HG03060 (cell line): ENCODE data around the gene DHX32.
"Not testable (repeated sequence)": the region's sequence is repeated elsewhere in the genome, so short reads cannot be mapped to it uniquely, and the experiment has no call there.

ENCODE experiments used
- ATAC-seq: cut with Tn5 transposase; IDR thresholded peaks from one replicate; pipeline ENCODE4 v1.9.1; 2021; ENCODE audit warnings: low read depth, moderate number of reproducible peaks; ENCODE audit not compliant: unreplicated experiment

Gene DHX32

DNA sequence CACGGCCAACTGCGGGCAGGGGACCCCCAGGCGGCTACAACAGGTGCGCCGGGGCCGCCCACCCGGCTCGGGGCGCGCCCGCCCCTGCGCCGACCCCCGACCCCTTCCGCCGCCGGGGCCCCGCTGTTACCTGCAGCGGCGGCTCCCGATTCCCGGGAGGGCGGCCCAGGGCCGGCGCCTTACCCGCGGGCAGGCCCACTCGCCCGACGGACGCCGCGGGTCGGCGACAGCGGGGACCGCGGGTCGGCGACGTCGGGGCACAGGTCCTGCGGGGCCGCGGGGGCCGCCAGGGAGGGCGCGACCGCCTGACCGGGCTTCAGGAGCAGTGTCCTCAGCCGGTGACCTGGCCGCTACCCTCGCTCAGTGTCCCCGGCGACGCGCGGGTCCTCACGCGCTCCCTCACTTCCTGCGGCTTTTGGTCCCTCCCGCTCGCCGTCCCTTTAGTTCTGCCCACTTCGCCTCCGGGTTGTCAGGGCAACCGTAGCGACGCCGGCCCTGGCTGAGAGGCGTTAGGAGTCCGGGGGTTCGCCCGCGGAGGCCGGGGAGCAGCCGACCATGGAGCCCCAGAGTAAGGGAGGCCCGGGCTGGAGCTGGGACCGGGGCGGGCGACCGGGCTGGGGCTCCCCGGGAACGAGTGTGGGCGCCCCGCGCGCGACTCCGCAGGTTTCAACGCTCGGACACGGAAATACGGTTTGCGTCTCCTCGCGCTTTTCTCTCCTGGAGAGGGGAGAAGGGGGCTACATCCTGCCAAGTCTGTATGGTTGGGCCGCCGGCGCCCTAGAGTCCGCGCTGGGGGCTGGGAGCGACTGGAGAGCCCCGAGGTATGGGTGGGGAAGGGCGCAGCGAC lies 15.2 kb upstream of the DHX32 start, which contains the start of gene FANK1:
Gene FANK1 (plus strand): TSS at position 477 of the 847 bp plus-strand sequence. CDS start 79 bp downstream, at position 556.
- ATAC-seq: peak; percentile 48

GRCh38 chr10:125895130-125896087 lies 14.3 kb upstream of the DHX32 start:
- peak; percentile 48 for ATAC-seq

- ATAC-seq: not testable (repeated sequence)
Measured at GRCh38 chr10:125894176-125894575, 13.1 kb upstream of the DHX32 start.

GRCh38 chr10:125892402-125892801 lies 11.3 kb upstream of the DHX32 start:
- not testable (repeated sequence) for ATAC-seq

DNA sequence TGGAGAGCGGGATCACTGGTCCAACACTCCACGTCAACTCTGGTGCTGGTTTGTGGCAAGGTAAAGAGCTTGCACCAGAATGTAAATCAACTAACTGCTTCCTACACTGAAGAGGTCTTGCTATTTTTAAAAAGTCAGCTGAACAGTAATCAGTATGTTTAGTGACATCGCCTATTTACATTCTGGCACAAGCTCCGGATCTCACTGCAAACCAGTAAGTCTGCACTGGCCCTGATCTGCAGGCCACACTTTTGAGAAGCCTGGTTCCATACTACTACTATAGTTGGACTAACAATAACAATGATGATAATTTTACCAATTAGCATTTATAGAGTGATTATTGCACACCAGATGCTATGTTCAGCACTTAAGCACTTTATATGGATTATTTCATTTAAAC lies 8.3 kb upstream of the DHX32 start:
- not testable (repeated sequence) for ATAC-seq

GRCh38 chr10:125886914-125887512 lies 5.9 kb upstream of the DHX32 start:
- ATAC-seq: no peak

GRCh38 chr10:125883211-125883610 lies 2.1 kb upstream of the DHX32 start:
- no peak for ATAC-seq

GRCh38 chr10:125882596-125882995 lies 1.5 kb upstream of the DHX32 start:
- ATAC-seq: no peak

DNA sequence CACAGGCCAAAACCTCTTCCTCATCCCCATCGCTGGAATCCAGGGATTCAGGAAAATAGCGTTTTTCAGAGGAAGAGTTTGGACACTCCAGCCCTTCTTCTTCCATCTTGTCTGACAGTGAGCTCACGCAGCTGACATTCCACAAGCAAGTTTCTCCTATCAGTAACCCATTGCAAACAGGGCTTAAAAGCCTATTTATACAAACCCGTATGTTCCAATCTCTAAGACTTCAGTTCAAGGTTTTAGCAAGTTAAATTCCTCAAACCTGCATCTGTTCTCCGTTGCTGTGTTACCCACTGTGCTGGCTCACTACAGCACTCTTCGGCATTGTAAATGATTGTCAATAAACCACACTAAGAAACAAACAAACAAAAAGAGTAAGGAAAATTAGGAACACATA lies 373 bp downstream of the DHX32 start:
- no peak for ATAC-seq

DNA sequence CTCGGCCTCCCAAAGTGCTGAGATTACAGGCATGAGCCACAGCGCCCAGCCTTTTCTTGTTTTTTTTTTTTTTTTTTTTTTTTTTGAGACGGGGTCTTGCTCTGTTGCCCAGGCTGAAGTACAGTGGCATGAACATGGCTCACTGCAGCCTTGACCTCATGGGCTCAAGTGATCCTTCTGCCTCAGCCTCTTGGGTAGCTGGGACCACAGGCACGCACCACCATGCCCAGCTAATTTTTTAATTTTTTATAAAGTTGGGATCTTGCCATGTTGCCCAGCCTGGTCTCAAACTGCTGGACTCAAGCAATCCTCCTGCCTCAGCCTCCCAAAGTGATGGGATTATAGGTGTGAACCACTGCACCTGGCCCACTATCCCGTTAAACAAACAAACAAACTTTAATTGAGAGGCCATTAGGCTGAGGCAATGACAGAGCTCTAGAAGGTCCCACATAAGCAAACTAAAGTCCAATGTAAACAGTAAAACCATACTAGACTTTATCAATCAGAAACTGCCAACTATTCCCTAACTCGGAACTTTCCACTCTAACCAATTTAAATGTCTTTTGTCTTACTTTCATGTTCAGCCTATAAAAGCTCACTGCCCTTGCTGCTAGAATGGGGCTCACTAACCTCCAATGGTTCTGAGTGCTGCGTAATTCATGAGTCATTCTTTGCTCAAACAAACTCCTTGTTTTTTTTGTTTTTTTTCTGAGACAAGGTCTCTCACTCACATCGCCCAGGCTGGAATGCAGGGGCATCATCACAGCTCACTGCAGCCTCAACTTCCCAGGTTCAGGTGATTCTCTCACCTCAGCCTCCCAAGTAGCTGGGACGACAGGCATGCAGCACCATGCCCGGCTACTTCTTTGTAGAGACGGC lies 1.9 kb downstream of the DHX32 start:
- no peak for ATAC-seq

DNA sequence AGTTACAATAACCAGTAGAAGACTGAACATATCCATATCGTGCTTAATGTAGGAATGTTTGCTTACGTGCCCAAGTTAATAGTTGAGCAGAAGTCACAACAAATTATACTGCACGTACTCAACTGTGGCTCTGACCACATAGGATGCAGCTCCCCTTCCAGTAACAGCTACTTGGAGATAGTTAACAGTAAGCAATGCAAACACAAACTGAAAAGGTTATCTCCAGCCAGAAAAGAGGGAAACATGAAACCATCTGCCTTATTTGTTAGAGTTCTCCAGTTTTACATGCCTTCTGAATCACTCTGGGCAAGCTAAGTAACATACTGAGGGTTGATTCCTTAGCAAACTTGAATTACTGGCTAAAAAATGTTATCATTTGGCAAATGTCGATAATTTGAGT lies 9.8 kb downstream of the DHX32 start:
- ATAC-seq: no peak

GRCh38 chr10:125868372-125868975 lies 12.6 kb downstream of the DHX32 start:
- ATAC-seq: no peak

- ATAC-seq: no peak
Measured at GRCh38 chr10:125866421-125867029, 14.6 kb downstream of the DHX32 start.

GRCh38 chr10:125865120-125865519 lies 16.0 kb downstream of the DHX32 start:
- ATAC-seq: no peak

GRCh38 chr10:125859128-125859817 lies 21.8 kb downstream of the DHX32 start:
- no peak for ATAC-seq

- no peak for ATAC-seq
Measured at GRCh38 chr10:125857185-125857760, 23.8 kb downstream of the DHX32 start.

DNA sequence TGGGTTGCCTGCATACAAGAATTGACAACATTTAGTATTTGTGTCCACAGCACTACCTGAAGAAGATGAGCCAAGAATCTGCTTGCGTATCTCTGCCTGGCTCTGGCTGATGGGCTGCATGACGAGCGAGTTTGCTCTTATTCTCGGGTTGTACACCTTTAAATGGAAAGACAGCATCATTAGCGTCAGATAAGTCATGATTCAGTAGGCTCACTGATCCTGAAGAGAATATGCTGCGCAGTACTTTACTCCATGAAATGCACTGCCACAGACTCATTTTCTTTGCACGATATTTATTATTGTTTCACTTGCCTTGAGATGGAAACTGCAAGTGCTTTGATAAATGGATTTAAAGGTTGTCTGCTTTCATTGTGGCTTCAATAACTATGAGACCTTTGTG lies 28.6 kb downstream of the DHX32 start:
- no peak for ATAC-seq
